Neutrophil (primary cell): ENCODE results near the gene SLC2A9.

Experiments
- H3K27ac ChIP-seq: fragments of 200-600 bp; sonication (generic); 2 replicates; pipeline ENCODE4 v1.5.1; 2016; ENCODE audit warnings: mild to moderate bottlenecking, moderate library complexity
- H3K27me3 ChIP-seq: fragments of 200-600 bp; sonication (generic); 2 replicates; pipeline ENCODE4 v1.6.0; 2016; ENCODE audit warnings: mild to moderate bottlenecking
- H3K36me3 ChIP-seq: fragments of 200-600 bp; sonication (generic); 2 replicates; pipeline ENCODE4 v1.5.1; 2017
- H3K4me1 ChIP-seq, 2 experiments: fragments of 200-600 bp in 1 of 2; sonication (generic) in 1 of 2; 1 replicate in 1 of 2; 2 replicates in 1 of 2; pipeline versions ENCODE4 v1.5.1 to v1.6.1; 2013 to 2016; ENCODE audit warnings: low read depth in 1 of 2, low read length in 1 of 2, mild to moderate bottlenecking in 1 of 2, moderate library complexity in 1 of 2; ENCODE audit not compliant: control insufficient read depth in 1 of 2, insufficient read depth in 1 of 2
- H3K4me3 ChIP-seq, 2 experiments: fragments of 200-600 bp in 1 of 2; sonication (generic) in 1 of 2; 1 replicate in 1 of 2; 2 replicates in 1 of 2; pipeline ENCODE4 v1.5.1; 2013 to 2016; ENCODE audit warnings: low read depth in 1 of 2, low read length in 1 of 2, mild to moderate bottlenecking in 1 of 2, moderate library complexity in 1 of 2
- H3K9me3 ChIP-seq: fragments of 200-600 bp; sonication (generic); 2 replicates; pipeline ENCODE4 v1.5.1; 2016
- TF ChIP-seq, protein P1 (sequence below): fragments of 200-600 bp; sonication (generic); IDR thresholded peaks from 2 replicates; pipeline ENCODE4 v1.5.1; 2016; ENCODE audit warnings: antibody characterized with exemption

Gene SLC2A9

DNA sequence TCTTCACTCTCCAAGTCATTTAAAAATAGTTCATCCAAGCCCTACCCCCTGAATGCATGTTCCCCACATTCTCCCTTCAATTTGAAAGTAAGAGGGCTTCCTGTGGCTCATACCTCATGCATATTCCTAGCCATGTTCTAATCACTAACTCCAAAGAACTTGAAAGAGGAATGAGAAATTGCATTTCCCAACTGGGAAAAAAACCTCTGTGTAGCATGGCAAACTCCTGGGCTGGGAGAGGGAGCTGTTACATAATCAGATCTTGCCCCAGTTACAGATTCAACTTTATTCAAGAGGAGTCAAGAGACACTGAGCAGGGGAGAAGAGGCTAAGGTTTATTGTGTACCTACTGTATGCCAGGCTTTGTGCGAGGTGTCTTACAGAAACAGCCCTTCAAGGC, 90.2 kb downstream of the SLC2A9 start:
- Histone ChIP-seq H3K27ac (no peak overlapping the region), H3K27me3 (no peaks in the 10 kb centered on the region), H3K36me3 (no peaks in the 10 kb centered on the region), H3K4me1 (peaks cover 0 to 7% of the 10 kb centered on the region in 2 experiments), H3K4me3 (no peak overlapping the region), H3K9me3 (no peaks in the 10 kb centered on the region)
- TF ChIP-seq, protein P1, sequence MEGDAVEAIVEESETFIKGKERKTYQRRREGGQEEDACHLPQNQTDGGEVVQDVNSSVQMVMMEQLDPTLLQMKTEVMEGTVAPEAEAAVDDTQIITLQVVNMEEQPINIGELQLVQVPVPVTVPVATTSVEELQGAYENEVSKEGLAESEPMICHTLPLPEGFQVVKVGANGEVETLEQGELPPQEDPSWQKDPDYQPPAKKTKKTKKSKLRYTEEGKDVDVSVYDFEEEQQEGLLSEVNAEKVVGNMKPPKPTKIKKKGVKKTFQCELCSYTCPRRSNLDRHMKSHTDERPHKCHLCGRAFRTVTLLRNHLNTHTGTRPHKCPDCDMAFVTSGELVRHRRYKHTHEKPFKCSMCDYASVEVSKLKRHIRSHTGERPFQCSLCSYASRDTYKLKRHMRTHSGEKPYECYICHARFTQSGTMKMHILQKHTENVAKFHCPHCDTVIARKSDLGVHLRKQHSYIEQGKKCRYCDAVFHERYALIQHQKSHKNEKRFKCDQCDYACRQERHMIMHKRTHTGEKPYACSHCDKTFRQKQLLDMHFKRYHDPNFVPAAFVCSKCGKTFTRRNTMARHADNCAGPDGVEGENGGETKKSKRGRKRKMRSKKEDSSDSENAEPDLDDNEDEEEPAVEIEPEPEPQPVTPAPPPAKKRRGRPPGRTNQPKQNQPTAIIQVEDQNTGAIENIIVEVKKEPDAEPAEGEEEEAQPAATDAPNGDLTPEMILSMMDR, result no peak

DNA sequence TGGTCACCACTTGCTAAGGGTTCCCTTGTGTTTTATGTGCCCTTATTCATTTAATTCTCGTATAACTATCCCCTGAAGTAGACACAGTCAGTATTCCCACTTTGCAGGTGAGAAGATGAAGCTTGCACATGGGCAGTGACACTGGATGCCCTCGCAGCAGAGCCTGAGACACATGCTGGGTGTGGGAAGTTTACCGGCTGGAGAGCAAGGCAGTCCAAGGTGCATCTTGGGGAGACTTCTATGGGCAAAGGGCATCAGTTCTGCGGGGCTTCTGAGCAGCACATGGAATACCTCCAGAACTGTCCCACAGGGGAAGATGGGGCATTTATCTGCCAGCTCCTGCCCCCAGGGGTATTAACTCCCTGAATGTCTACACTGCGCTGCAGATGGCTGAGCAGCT, 92.2 kb downstream of the SLC2A9 start:
- Histone ChIP-seq H3K4me1 (peaks cover 0 to 7% of the 10 kb centered on the region in 2 experiments), H3K36me3 (no peaks in the 10 kb centered on the region)

DNA sequence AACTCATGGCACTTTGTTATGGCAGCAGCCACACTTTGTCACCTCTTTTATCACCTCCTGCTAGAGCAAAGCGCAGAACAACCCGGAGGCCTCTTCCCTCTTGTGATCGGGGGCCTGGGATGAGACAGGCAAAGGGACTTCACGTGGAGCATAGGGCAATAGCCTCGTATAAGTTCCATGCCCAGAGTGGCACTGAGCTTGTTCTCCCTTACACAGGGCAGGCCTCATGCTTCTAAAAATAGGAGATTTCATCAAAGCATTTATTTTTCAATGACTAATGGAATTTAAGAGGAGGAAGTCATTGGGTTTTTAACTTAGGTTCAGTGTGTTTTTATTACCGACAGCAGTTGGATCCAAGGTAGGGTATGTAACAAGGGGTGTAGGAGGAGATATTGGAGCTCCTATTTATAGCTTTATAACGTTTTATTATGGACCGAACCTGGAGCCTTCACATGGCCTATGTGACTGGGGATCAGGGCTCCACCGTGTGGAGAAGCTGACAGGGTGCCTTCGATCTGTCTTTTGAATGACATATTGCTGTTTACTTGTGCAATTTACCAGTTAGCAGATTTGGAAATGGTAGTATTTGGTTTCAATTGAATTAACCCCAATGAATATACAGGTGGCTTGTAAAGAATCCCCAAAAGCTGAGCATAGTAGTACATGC, 93.8 kb downstream of the SLC2A9 start:
- no peaks in the 10 kb centered on the region for H3K27me3 ChIP-seq
- no peaks in the 10 kb centered on the region for H3K36me3 ChIP-seq
- H3K9me3 ChIP-seq, result no peaks in the 10 kb centered on the region
- TF ChIP-seq, protein P1, result no peak
- no peak overlapping the region for H3K27ac ChIP-seq
- H3K4me1 ChIP-seq, result peaks cover 0 to 7% of the 10 kb centered on the region in 2 experiments
- H3K4me3 ChIP-seq, result no peak overlapping the region

More for the DNA sequence above, 92.2 kb downstream of the SLC2A9 start:
- no peaks in the 10 kb centered on the region for H3K9me3 ChIP-seq
- TF ChIP-seq, protein P1, result no peak
- no peaks in the 10 kb centered on the region for H3K27me3 ChIP-seq
- H3K4me3 ChIP-seq, result no peak overlapping the region
- no peak overlapping the region for H3K27ac ChIP-seq

DNA sequence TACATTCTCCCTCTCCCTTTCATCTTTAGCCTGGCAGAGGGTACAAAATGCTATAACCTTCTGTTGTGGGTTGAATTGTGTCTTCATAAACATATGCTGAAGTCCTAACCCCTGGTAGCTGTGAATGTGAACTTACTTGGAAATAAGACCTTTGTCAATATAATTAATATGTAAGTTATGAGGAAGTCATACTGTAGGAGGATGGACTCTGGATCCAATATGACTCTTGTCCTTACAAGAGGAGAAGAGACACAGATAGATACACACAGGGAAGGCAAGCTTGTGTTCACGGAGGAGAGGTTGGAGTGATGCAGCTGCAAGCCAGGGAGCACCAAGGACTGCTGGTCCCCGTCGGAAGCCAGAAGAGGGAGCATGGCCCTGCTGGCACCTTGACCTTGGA, 94.7 kb downstream of the SLC2A9 start:
- TF ChIP-seq, protein P1, result no peak
- Histone ChIP-seq H3K4me3 (no peak overlapping the region), H3K9me3 (no peaks in the 10 kb centered on the region), H3K4me1 (peaks cover 0 to 7% of the 10 kb centered on the region in 2 experiments), H3K36me3 (no peaks in the 10 kb centered on the region), H3K27ac (no peak overlapping the region), H3K27me3 (no peaks in the 10 kb centered on the region)

DNA sequence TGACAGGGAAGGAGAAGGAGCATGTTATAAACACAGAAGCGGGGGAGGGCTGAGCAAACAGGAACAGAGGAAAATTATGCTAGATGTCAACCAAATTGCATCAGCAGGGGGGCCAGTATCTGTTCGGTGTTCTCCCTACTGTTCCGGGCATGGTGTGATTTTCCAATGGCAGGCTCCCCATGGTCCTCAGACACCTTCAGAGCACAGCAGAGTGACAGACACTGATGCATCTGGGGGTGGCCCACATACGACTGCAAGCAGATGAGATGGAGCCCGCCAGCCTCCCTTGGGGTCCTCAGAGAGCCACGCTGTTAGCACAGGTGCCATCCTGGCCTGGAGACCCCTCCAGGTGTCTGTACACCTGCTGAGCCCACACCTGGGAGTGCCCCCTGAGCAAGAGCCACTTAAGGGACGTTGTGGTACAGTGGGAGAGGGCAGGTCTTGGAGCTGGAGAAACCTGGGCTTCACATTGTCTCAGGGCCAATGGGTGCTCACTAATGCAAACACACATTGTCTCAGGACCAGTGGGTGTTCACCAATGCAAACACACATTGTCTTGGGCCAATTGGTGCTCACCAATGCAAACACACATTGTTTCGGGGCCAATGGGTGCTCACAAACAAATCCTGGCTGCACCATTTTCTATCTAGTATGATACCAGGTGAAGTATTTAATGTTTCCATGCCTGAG, 95.4 kb downstream of the SLC2A9 start:
- TF ChIP-seq, protein P1, result no peak
- H3K4me1 ChIP-seq, result peaks cover 0 to 7% of the 10 kb centered on the region in 2 experiments
- no peak overlapping the region for H3K27ac ChIP-seq
- H3K36me3 ChIP-seq, result no peaks in the 10 kb centered on the region
- H3K4me3 ChIP-seq, result no peak overlapping the region
- H3K27me3 ChIP-seq, result no peaks in the 10 kb centered on the region
- no peaks in the 10 kb centered on the region for H3K9me3 ChIP-seq
